Stimulated activated CD4-positive, alpha-beta T cell treated with anti-CD3 and anti-CD28 coated beads, Interleukin-1b, Interleukin-23, amount 100 ng/mL, for 24 hours (primary cell): ENCODE data around the gene ADGRL3.
"Not testable (repeated sequence)": the region's sequence is repeated elsewhere in the genome, so short reads cannot be mapped to it uniquely, and the experiment has no call there.

ENCODE experiments used
- DNase-seq, 4 experiments: peaks; one replicate each; pipeline ENCODE4 v3.0.0-alpha.2; 2020; ENCODE audit warnings: low read depth in 4 of 4, low spot score in 1 of 4

Gene ADGRL3

GRCh38 chr4:61342061-61342460, 141.9 kb downstream of the ADGRL3 start:
- no peak for DNase-seq

- DNase-seq, result no peak
Measured at GRCh38 chr4:61350932-61351331, 150.8 kb downstream of the ADGRL3 start.

GRCh38 chr4:61356696-61357095, 156.6 kb downstream of the ADGRL3 start:
- DNase-seq, result no peak

- no peak for DNase-seq
Measured at GRCh38 chr4:61359301-61359700, 159.2 kb downstream of the ADGRL3 start.

- not testable (repeated sequence) for DNase-seq
Measured at GRCh38 chr4:61372817-61373216, 172.7 kb downstream of the ADGRL3 start.

GRCh38 chr4:61373901-61374440, 173.8 kb downstream of the ADGRL3 start:
- no peak for DNase-seq

GRCh38 chr4:61374447-61374891, 174.3 kb downstream of the ADGRL3 start:
- DNase-seq, result no peak

- DNase-seq, result no peak
Measured at GRCh38 chr4:61375301-61375700, 175.2 kb downstream of the ADGRL3 start.

GRCh38 chr4:61376301-61376700, 176.2 kb downstream of the ADGRL3 start:
- no peak for DNase-seq

GRCh38 chr4:61379406-61379805, 179.3 kb downstream of the ADGRL3 start:
- no peak for DNase-seq

GRCh38 chr4:61380865-61381264, 180.7 kb downstream of the ADGRL3 start:
- DNase-seq, result no peak

GRCh38 chr4:61385256-61385655, 185.1 kb downstream of the ADGRL3 start:
- no peak for DNase-seq

- DNase-seq, result not testable (repeated sequence)
Measured at GRCh38 chr4:61387372-61387771, 187.2 kb downstream of the ADGRL3 start.

- DNase-seq, result no peak
Measured at GRCh38 chr4:61389640-61390039, 189.5 kb downstream of the ADGRL3 start.

- DNase-seq, result no peak
Measured at GRCh38 chr4:61395754-61396153, 195.6 kb downstream of the ADGRL3 start.

- no peak for DNase-seq
Measured at GRCh38 chr4:61397174-61397573, 197.0 kb downstream of the ADGRL3 start.

GRCh38 chr4:61400439-61401038, 200.4 kb downstream of the ADGRL3 start:
- no peak for DNase-seq

GRCh38 chr4:61401771-61402170, 201.6 kb downstream of the ADGRL3 start:
- DNase-seq, result no peak

GRCh38 chr4:61405307-61405706, 205.2 kb downstream of the ADGRL3 start:
- no peak for DNase-seq

- DNase-seq, result no peak
Measured at GRCh38 chr4:61406677-61407076, 206.6 kb downstream of the ADGRL3 start.

- no peak for DNase-seq
Measured at GRCh38 chr4:61407642-61408618, 207.8 kb downstream of the ADGRL3 start.

GRCh38 chr4:61408861-61409260, 208.7 kb downstream of the ADGRL3 start:
- DNase-seq, result no peak
